Smooth muscle cell (in vitro differentiated cells): ENCODE measurements around the gene BMP8A. TPM values are rescaled to one million over a fixed set of nuclear protein-coding genes. Genes with fewer than 3 reads are reported as not detected.

Source experiments
- DNase-seq: peaks from one replicate; lab custom pipeline; 2025; ENCODE audit not compliant: unreplicated experiment; lab: John Stamatoyannopoulos, UW
- H2AFZ ChIP-seq: fragments of 200-600 bp; sonication (generic); 2 replicates; pipeline ENCODE4 v1.6.0; 2016; ENCODE audit warnings: antibody characterized with exemption, low read depth, mild to moderate bottlenecking
- H3F3A ChIP-seq: fragments of 200-600 bp; sonication (generic); 2 replicates; pipeline ENCODE4 v1.6.0; 2017; ENCODE audit warnings: antibody characterized with exemption, low read depth
- H3K27ac ChIP-seq: fragments of 200-600 bp; sonication (generic); 2 replicates; pipeline ENCODE4 v1.5.1; 2016; ENCODE audit warnings: low read depth, mild to moderate bottlenecking
- H3K27me3 ChIP-seq: fragments of 200-600 bp; sonication (generic); 2 replicates; pipeline ENCODE4 v1.6.1; 2016; ENCODE audit warnings: low read depth, mild to moderate bottlenecking
- H3K36me3 ChIP-seq: fragments of 200-600 bp; sonication (generic); 2 replicates; pipeline ENCODE4 v1.5.1; 2016; ENCODE audit warnings: low read depth
- H3K4me1 ChIP-seq: fragments of 200-600 bp; sonication (generic); 2 replicates; pipeline ENCODE4 v1.5.1; 2016; ENCODE audit warnings: low read depth
- H3K4me2 ChIP-seq: fragments of 200-600 bp; sonication (generic); 2 replicates; pipeline ENCODE4 v1.6.0; 2016; ENCODE audit warnings: mild to moderate bottlenecking
- H3K4me3 ChIP-seq: fragments of 200-600 bp; sonication (generic); 2 replicates; pipeline ENCODE4 v1.5.1; 2016; ENCODE audit warnings: mild to moderate bottlenecking
- H3K79me2 ChIP-seq: fragments of 200-600 bp; sonication (generic); 2 replicates; pipeline ENCODE4 v1.6.0; 2016; ENCODE audit warnings: low read depth, mild to moderate bottlenecking
- H3K9ac ChIP-seq: fragments of 200-600 bp; sonication (generic); 2 replicates; pipeline ENCODE4 v1.6.0; 2016; ENCODE audit warnings: low read depth
- H3K9me3 ChIP-seq: fragments of 200-600 bp; sonication (generic); replicated peaks from 2 replicates; pipeline ENCODE4 v1.5.1; 2016; ENCODE audit warnings: low read depth
- H4K20me1 ChIP-seq: fragments of 200-600 bp; sonication (generic); 2 replicates; pipeline ENCODE4 v1.6.0; 2016; ENCODE audit warnings: low read depth
- WGBS: methylation state at CpG from one replicate; pipeline ENCODE4 v1.1.7; 2016; ENCODE audit warnings: low lambda C conversion rate; 5-methylcytosine and 5-hydroxymethylcytosine counted together
- polyA plus RNA-seq: library from polyadenylated mRNA; unstranded; fragments of >200 nt; fragmentation: Nextera tagmentation; extraction: Ambion mirVana; gene quantifications from 2 replicates; pipeline ENCODE4 v1.2.1, GENCODE V29; 2016
- total RNA-seq: library from RNA; depleted of rRNA; stranded (reverse); fragments of >200 nt; gene quantifications from 2 replicates; pipeline ENCODE4 v1.2.3, GENCODE V29; 2014
- TF ChIP-seq, protein P1 (sequence below): fragments of 200-600 bp; sonication (generic); IDR thresholded peaks from 2 replicates; pipeline ENCODE4 v1.5.1; 2017; ENCODE audit warnings: borderline replicate concordance, mild to moderate bottlenecking, antibody characterized with exemption; ENCODE audit not compliant: insufficient read depth, poor library complexity, severe bottlenecking

BMP8A gene
- total and polyA plus RNA-seq, 2 experiments from 2014 or later = 0.10 to 1.4 TPM

DNA sequence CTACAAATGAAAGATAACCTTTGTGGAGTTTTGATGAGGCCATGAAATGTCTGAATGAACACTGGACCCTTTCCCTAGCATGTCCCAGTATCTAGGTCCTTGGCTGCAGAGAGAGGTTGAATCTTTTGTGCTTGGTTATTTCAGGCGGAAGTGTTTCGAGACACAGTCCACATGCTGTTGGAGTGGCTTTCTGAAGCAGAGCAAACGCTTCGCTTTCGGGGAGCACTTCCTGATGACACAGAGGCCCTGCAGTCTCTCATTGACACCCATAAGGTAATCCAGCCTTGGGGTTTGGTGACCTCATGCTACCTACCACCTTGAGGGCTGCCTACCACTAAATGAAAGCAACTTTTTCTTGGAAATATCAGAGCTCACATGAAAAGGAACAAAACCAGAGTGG lies 38.9 kb upstream of the BMP8A start:
- Histone ChIP-seq H3K4me2 (no peak overlapping the region), H3K27me3 (no peaks in the 10 kb centered on the region), H3F3A (no peaks in the 10 kb centered on the region), H3K27ac (no peak overlapping the region), H3K4me1 (no peaks in the 10 kb centered on the region), H3K9me3 (no peaks in the 10 kb centered on the region), H2AFZ (no peak overlapping the region), H3K9ac (no peak overlapping the region), H4K20me1 (peaks cover 7% of the 10 kb centered on the region), H3K79me2 (no peaks in the 10 kb centered on the region), H3K36me3 (peaks cover 62% of the 10 kb centered on the region), H3K4me3 (no peak overlapping the region)
- TF ChIP-seq, protein P1, sequence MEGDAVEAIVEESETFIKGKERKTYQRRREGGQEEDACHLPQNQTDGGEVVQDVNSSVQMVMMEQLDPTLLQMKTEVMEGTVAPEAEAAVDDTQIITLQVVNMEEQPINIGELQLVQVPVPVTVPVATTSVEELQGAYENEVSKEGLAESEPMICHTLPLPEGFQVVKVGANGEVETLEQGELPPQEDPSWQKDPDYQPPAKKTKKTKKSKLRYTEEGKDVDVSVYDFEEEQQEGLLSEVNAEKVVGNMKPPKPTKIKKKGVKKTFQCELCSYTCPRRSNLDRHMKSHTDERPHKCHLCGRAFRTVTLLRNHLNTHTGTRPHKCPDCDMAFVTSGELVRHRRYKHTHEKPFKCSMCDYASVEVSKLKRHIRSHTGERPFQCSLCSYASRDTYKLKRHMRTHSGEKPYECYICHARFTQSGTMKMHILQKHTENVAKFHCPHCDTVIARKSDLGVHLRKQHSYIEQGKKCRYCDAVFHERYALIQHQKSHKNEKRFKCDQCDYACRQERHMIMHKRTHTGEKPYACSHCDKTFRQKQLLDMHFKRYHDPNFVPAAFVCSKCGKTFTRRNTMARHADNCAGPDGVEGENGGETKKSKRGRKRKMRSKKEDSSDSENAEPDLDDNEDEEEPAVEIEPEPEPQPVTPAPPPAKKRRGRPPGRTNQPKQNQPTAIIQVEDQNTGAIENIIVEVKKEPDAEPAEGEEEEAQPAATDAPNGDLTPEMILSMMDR = no peak
- 97% methylated on average over 5 of the region's 5 CpGs for WGBS
- DNase-seq = no peak

DNA sequence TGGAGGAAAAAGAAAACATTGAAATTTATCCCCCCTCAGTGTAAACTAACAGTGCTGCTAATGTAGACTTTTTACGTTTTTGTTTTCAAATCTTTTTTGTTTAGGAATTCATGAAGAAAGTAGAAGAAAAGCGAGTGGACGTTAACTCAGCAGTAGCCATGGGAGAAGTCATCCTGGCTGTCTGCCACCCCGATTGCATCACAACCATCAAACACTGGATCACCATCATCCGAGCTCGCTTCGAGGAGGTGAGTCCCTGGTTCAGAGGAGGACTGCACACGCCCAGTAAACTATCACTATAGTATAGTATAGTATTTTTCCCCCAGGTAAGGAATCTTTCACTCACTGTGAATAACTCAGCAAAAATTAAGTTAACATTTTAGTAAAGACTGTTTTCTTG lies 37.8 kb upstream of the BMP8A start:
- H3F3A ChIP-seq = no peaks in the 10 kb centered on the region
- H3K79me2 ChIP-seq = no peaks in the 10 kb centered on the region
- H3K4me3 ChIP-seq = no peak overlapping the region
- H3K36me3 ChIP-seq = peaks cover 57% of the 10 kb centered on the region
- 98% methylated on average over 8 of the region's 8 CpGs for WGBS
- peaks cover 7% of the 10 kb centered on the region for H4K20me1 ChIP-seq
- no peak for DNase-seq
- no peak overlapping the region for H3K4me2 ChIP-seq
- no peak overlapping the region for H2AFZ ChIP-seq
- H3K9me3 ChIP-seq = no peaks in the 10 kb centered on the region
- TF ChIP-seq, protein P1 = no peak
- no peaks in the 10 kb centered on the region for H3K27me3 ChIP-seq
- H3K4me1 ChIP-seq = no peaks in the 10 kb centered on the region
- no peak overlapping the region for H3K9ac ChIP-seq
- H3K27ac ChIP-seq = no peak overlapping the region

DNA sequence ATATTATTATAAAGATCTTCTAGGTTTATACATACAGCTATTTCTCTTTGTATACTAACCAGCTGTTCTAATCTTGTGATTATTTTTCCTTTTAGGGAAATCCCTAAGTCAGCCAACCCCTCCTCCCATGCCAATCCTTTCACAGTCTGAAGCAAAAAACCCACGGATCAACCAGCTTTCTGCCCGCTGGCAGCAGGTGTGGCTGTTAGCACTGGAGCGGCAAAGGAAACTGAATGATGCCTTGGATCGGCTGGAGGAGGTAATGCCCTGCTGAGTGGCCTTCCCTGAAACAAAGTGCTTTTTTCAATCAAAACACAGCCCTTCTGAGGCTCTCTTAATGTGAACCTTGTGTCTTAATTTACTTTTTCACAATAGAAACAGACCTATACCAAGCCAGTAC lies 32.4 kb upstream of the BMP8A start:
- TF ChIP-seq, protein P1 = no peak
- Histone ChIP-seq H3K79me2 (no peaks in the 10 kb centered on the region), H3K9ac (no peak overlapping the region), H3K27me3 (no peaks in the 10 kb centered on the region), H4K20me1 (peaks cover 16% of the 10 kb centered on the region), H2AFZ (no peak overlapping the region), H3K4me3 (no peak overlapping the region), H3K9me3 (no peaks in the 10 kb centered on the region), H3K27ac (no peak overlapping the region), H3K36me3 (peaks cover 43% of the 10 kb centered on the region), H3K4me2 (no peak overlapping the region), H3F3A (no peaks in the 10 kb centered on the region), H3K4me1 (no peaks in the 10 kb centered on the region)
- WGBS = 96% methylated on average over 4 of the region's 4 CpGs
- DNase-seq = no peak

DNA sequence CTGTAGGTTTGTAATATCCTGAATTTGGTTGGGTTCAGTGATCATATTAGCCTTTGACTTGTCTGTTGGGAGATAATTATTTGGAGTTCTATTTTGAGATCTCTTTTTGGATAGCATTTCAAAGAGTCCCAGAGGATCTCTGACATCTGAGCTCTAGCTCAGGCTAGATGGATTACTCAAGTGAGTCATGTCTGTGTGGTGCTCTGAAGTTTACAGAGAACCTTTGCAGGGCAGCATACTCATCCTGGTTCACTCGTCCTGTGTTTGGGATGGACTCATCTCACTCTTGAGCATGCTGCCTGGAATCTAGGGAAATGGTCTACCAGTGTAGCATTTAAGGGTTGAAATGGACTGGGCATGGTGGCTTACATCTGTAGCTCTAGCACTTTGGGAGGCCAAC lies 29.4 kb upstream of the BMP8A start:
- no peak overlapping the region for H3K9ac ChIP-seq
- TF ChIP-seq, protein P1 = no peak
- H3K4me3 ChIP-seq = no peak overlapping the region
- no peak overlapping the region for H3K27ac ChIP-seq
- no peaks in the 10 kb centered on the region for H3K9me3 ChIP-seq
- no peaks in the 10 kb centered on the region for H3F3A ChIP-seq
- no peak overlapping the region for H3K4me2 ChIP-seq
- no peaks in the 10 kb centered on the region for H3K27me3 ChIP-seq
- DNase-seq = no peak
- no peaks in the 10 kb centered on the region for H3K79me2 ChIP-seq
- H3K36me3 ChIP-seq = peaks cover 40% of the 10 kb centered on the region
- no peaks in the 10 kb centered on the region for H3K4me1 ChIP-seq
- H2AFZ ChIP-seq = no peak overlapping the region
- 67% methylated on average over 1 of the region's 1 CpG for WGBS
- H4K20me1 ChIP-seq = peaks cover 9% of the 10 kb centered on the region
